ENCODE measurements around the gene PPFIBP2.

DNA sequence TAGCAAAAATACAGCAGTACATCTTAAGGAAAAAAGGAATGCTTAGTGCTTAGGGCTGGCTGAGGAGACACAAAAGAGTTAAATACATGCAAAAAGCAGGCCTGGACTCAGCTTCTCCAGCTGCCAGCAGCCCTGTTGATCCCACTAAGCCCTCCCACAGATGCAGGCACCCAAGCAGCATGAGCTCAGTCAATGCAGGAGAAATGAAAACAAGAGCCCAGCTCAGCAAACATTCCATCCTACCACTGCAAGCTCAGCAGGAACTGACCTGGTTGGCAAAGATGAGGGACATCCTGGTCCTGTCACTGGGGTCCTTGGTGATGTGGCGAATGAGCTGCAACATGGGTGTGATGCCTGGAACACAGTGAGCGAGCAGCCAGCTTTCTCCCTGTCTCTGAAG is 153.7 kb downstream of the PPFIBP2 start:
- TF ChIP-seq, protein P1, sequence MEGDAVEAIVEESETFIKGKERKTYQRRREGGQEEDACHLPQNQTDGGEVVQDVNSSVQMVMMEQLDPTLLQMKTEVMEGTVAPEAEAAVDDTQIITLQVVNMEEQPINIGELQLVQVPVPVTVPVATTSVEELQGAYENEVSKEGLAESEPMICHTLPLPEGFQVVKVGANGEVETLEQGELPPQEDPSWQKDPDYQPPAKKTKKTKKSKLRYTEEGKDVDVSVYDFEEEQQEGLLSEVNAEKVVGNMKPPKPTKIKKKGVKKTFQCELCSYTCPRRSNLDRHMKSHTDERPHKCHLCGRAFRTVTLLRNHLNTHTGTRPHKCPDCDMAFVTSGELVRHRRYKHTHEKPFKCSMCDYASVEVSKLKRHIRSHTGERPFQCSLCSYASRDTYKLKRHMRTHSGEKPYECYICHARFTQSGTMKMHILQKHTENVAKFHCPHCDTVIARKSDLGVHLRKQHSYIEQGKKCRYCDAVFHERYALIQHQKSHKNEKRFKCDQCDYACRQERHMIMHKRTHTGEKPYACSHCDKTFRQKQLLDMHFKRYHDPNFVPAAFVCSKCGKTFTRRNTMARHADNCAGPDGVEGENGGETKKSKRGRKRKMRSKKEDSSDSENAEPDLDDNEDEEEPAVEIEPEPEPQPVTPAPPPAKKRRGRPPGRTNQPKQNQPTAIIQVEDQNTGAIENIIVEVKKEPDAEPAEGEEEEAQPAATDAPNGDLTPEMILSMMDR (IDR thresholded peaks at IDR 0.05; ENCODE audit: low read length): no peak
- TF ChIP-seq EZH2phosphoT487 (IDR thresholded peaks at IDR 0.05; ENCODE audit: low read length): no peak
- TF ChIP-seq EZH2 (optimal IDR thresholded peaks at IDR 0.05; ENCODE audit: low read depth, low read length): no peak
